ENCODE measurements around the gene KAT2B.

DNA sequence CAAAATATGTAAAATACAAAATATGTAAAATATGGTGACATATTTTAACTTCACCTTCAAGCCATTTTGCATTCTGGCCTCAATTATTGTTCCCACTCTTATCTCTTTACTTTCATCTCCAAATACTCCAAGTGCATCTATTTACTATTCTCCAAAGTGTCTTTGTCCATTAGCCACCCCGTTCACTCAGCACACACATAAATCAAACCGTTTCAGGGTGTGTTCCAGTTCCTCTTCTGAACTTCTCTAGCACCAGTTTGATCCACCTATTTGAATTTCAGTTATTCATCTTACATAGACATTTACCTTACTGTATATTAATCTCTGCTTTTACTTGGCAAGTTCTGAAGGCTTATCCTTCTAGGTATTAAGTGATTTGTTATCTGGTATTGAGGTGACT lies 100.6 kb downstream of the KAT2B start:
- no peak for TF ChIP-seq POLR2A (IDR thresholded peaks at IDR 0.05)
- TF ChIP-seq, protein P1, sequence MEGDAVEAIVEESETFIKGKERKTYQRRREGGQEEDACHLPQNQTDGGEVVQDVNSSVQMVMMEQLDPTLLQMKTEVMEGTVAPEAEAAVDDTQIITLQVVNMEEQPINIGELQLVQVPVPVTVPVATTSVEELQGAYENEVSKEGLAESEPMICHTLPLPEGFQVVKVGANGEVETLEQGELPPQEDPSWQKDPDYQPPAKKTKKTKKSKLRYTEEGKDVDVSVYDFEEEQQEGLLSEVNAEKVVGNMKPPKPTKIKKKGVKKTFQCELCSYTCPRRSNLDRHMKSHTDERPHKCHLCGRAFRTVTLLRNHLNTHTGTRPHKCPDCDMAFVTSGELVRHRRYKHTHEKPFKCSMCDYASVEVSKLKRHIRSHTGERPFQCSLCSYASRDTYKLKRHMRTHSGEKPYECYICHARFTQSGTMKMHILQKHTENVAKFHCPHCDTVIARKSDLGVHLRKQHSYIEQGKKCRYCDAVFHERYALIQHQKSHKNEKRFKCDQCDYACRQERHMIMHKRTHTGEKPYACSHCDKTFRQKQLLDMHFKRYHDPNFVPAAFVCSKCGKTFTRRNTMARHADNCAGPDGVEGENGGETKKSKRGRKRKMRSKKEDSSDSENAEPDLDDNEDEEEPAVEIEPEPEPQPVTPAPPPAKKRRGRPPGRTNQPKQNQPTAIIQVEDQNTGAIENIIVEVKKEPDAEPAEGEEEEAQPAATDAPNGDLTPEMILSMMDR (IDR thresholded peaks at IDR 0.05): no peak
